ENCODE results near the gene CNOT11.
"Not testable (repeated sequence)": the region's sequence is repeated elsewhere in the genome, so short reads cannot be mapped to it uniquely, and the experiment has no call there.

The CNOT11 gene

GRCh38 chr2:101232770-101233169 is 19.9 kb upstream of the CNOT11 start:
- Histone ChIP-seq H3K36me3 (ENCODE audit: control insufficient read depth, insufficient read depth, low read length) (no peaks in the 10 kb centered on the region), H3K27me3 (ENCODE audit: control insufficient read depth, insufficient read depth, low read length) (no peaks in the 10 kb centered on the region), H3K9ac (ENCODE audit: low read length) (no peak overlapping the region), H3K9me3 (ENCODE audit: control insufficient read depth, insufficient read depth, low read depth, low read length) (peaks cover 28% of the 10 kb centered on the region), H3K4me3 (ENCODE audit: low read depth, low read length) (no peak overlapping the region), H3K4me1 (ENCODE audit: control insufficient read depth, insufficient read depth, low read length) (no peaks in the 10 kb centered on the region), H3K27ac (ENCODE audit: low read depth, low read length) (no peak overlapping the region)

GRCh38 chr2:101234169-101234938 is 18.3 kb upstream of the CNOT11 start:
- H3K27me3 ChIP-seq (ENCODE audit: control insufficient read depth, insufficient read depth, low read length) = no peaks in the 10 kb centered on the region
- no peaks in the 10 kb centered on the region for H3K36me3 ChIP-seq (ENCODE audit: control insufficient read depth, insufficient read depth, low read length)
- peaks cover 28% of the 10 kb centered on the region for H3K9me3 ChIP-seq (ENCODE audit: control insufficient read depth, insufficient read depth, low read depth, low read length)
- H3K9ac ChIP-seq (ENCODE audit: low read length) = no peak overlapping the region
- no peak overlapping the region for H3K27ac ChIP-seq (ENCODE audit: low read depth, low read length)
- no peaks in the 10 kb centered on the region for H3K4me1 ChIP-seq (ENCODE audit: control insufficient read depth, insufficient read depth, low read length)
- no peak overlapping the region for H3K4me3 ChIP-seq (ENCODE audit: low read depth, low read length)

DNA sequence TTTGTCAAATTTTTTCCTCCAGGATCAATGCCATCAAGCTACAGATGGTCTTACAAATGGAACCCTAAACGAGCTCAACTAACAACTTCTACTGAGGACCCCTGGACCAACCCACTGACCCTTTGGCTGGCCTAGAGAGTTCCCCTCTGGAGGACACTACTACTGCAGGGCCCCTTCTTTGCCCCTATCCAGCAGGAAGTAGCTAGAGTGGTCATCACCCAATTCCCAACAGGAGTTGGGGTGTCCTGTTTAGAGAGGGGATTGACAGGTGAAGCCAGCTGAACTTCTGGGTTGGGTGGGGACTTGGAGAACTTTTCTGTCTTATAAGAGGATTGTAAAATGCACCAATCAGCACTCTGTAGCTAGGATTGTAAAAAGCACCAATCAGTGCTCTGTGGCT is 16.7 kb upstream of the CNOT11 start:
- H3K27ac ChIP-seq (ENCODE audit: low read depth, low read length); H3K4me3 ChIP-seq (ENCODE audit: low read depth, low read length); H3K4me1 ChIP-seq (ENCODE audit: control insufficient read depth, insufficient read depth, low read length); H3K9ac ChIP-seq (ENCODE audit: low read length); H3K36me3 ChIP-seq (ENCODE audit: control insufficient read depth, insufficient read depth, low read length); H3K27me3 ChIP-seq (ENCODE audit: control insufficient read depth, insufficient read depth, low read length): not testable (repeated sequence)
- peaks cover 28% of the 10 kb centered on the region for H3K9me3 ChIP-seq (ENCODE audit: control insufficient read depth, insufficient read depth, low read depth, low read length)

DNA sequence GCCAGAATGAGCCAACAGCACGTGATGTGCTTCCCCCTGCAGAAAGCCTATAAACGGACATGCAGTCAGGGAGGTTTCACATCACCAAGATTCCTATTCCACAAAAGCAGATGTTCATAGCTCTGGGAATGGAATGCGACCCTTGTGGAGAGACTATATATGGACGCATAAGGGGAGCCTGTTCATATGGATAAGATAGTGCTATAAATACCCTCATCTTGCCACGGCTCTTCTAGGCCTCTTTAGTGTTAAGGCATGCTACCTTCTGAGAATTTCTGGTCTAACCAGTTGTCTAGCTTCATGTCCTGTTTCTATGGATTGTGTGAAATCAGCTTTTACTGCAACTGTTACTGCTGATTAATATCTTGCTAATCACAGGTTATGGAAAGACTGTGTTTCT is 14.7 kb upstream of the CNOT11 start:
- not testable (repeated sequence) for H3K9ac ChIP-seq (ENCODE audit: low read length); H3K36me3 ChIP-seq (ENCODE audit: control insufficient read depth, insufficient read depth, low read length); H3K4me3 ChIP-seq (ENCODE audit: low read depth, low read length); H3K27ac ChIP-seq (ENCODE audit: low read depth, low read length); H3K27me3 ChIP-seq (ENCODE audit: control insufficient read depth, insufficient read depth, low read length); H3K4me1 ChIP-seq (ENCODE audit: control insufficient read depth, insufficient read depth, low read length)
- H3K9me3 ChIP-seq (ENCODE audit: control insufficient read depth, insufficient read depth, low read depth, low read length) = peaks cover 23% of the 10 kb centered on the region

GRCh38 chr2:101238930-101239759 is 13.5 kb upstream of the CNOT11 start:
- H3K27me3 ChIP-seq (ENCODE audit: control insufficient read depth, insufficient read depth, low read length) = no peaks in the 10 kb centered on the region
- H3K9me3 ChIP-seq (ENCODE audit: control insufficient read depth, insufficient read depth, low read depth, low read length) = peaks cover 17% of the 10 kb centered on the region
- no peaks in the 10 kb centered on the region for H3K4me1 ChIP-seq (ENCODE audit: control insufficient read depth, insufficient read depth, low read length)
- H3K27ac ChIP-seq (ENCODE audit: low read depth, low read length) = no peak overlapping the region
- no peak overlapping the region for H3K9ac ChIP-seq (ENCODE audit: low read length)
- no peak overlapping the region for H3K4me3 ChIP-seq (ENCODE audit: low read depth, low read length)
- H3K36me3 ChIP-seq (ENCODE audit: control insufficient read depth, insufficient read depth, low read length) = no peaks in the 10 kb centered on the region

DNA sequence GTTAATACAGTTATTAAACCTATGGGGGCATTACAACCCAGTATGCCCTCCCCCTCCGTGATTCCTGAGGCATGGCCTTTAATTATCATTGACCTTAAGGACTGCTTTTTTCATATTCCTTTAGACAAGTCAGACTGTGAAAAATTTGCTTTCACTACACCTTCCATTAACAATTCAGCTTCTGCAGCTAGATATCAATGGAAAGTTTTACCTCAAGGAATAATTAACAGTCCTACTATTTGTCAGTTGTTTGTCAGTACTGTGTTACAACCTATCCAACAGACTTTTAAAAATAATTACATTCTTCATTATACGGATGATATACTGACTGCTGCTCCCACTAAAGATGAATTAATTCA is 12.9 kb upstream of the CNOT11 start:
- not testable (repeated sequence) for H3K27ac ChIP-seq (ENCODE audit: low read depth, low read length); H3K4me3 ChIP-seq (ENCODE audit: low read depth, low read length)

DNA sequence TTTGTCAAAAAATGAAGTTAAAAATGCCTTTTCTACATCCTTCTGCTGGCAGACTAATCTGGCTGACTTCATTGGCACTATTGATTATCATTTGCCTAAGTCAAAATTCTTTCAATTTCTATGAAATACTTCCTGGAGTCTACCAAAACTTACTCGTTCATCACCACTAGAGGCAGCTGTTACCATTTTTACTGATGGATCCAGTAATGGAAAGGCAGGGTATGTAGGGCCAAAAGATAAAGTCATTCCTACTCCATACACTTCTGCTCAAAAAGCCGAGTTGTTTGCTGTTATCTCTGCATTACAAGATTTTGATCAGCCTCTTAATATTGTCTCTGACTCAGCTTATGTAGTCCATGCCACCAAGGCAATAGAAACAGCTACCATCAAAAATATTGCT is 12.0 kb upstream of the CNOT11 start:
- H3K9ac ChIP-seq (ENCODE audit: low read length); H3K4me3 ChIP-seq (ENCODE audit: low read depth, low read length); H3K4me1 ChIP-seq (ENCODE audit: control insufficient read depth, insufficient read depth, low read length); H3K27ac ChIP-seq (ENCODE audit: low read depth, low read length); H3K36me3 ChIP-seq (ENCODE audit: control insufficient read depth, insufficient read depth, low read length); H3K9me3 ChIP-seq (ENCODE audit: control insufficient read depth, insufficient read depth, low read depth, low read length); H3K27me3 ChIP-seq (ENCODE audit: control insufficient read depth, insufficient read depth, low read length): not testable (repeated sequence)

More for the DNA sequence above, 12.9 kb upstream of the CNOT11 start:
- H3K36me3 ChIP-seq (ENCODE audit: control insufficient read depth, insufficient read depth, low read length); H3K4me1 ChIP-seq (ENCODE audit: control insufficient read depth, insufficient read depth, low read length); H3K9ac ChIP-seq (ENCODE audit: low read length); H3K27me3 ChIP-seq (ENCODE audit: control insufficient read depth, insufficient read depth, low read length): not testable (repeated sequence)
- peaks cover 11% of the 10 kb centered on the region for H3K9me3 ChIP-seq (ENCODE audit: control insufficient read depth, insufficient read depth, low read depth, low read length)

- Histone ChIP-seq H3K4me3 (ENCODE audit: low read depth, low read length) (no peak overlapping the region), H3K4me1 (ENCODE audit: control insufficient read depth, insufficient read depth, low read length) (no peaks in the 10 kb centered on the region), H3K27ac (ENCODE audit: low read depth, low read length) (no peak overlapping the region), H3K9ac (ENCODE audit: low read length) (no peak overlapping the region), H3K36me3 (ENCODE audit: control insufficient read depth, insufficient read depth, low read length) (no peaks in the 10 kb centered on the region), H3K27me3 (ENCODE audit: control insufficient read depth, insufficient read depth, low read length) (no peaks in the 10 kb centered on the region), H3K9me3 (ENCODE audit: control insufficient read depth, insufficient read depth, low read depth, low read length) (peaks cover 10% of the 10 kb centered on the region; the same call in 1 of the 2 replicates)
Measured at GRCh38 chr2:101241158-101241557, 11.5 kb upstream of the CNOT11 start.

DNA sequence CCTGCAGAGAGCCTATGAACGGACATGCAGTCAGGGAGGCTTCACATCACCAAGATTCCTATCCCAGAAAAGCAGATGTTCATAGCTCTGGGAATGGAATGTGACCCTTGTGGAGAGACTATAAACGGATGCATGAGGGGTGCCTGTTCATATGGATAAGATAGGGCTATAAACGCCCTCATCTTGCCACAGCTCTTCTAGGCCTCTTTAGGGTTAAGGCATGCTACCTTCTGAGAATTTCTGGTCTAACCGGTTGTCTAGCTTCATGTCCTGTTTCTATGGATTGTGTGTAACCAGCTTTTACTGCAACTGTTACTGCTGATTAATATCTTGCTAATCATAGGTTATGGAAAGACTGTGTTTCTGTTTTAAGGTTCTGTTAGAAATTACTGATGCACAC is 8.3 kb upstream of the CNOT11 start:
- H3K4me1 ChIP-seq (ENCODE audit: control insufficient read depth, insufficient read depth, low read length); H3K36me3 ChIP-seq (ENCODE audit: control insufficient read depth, insufficient read depth, low read length); H3K27ac ChIP-seq (ENCODE audit: low read depth, low read length); H3K9ac ChIP-seq (ENCODE audit: low read length); H3K27me3 ChIP-seq (ENCODE audit: control insufficient read depth, insufficient read depth, low read length); H3K9me3 ChIP-seq (ENCODE audit: control insufficient read depth, insufficient read depth, low read depth, low read length); H3K4me3 ChIP-seq (ENCODE audit: low read depth, low read length): not testable (repeated sequence)

GRCh38 chr2:101244899-101245298 is 7.8 kb upstream of the CNOT11 start:
- H3K4me3 ChIP-seq (ENCODE audit: low read depth, low read length); H3K9me3 ChIP-seq (ENCODE audit: control insufficient read depth, insufficient read depth, low read depth, low read length); H3K27ac ChIP-seq (ENCODE audit: low read depth, low read length); H3K9ac ChIP-seq (ENCODE audit: low read length); H3K36me3 ChIP-seq (ENCODE audit: control insufficient read depth, insufficient read depth, low read length); H3K27me3 ChIP-seq (ENCODE audit: control insufficient read depth, insufficient read depth, low read length): not testable (repeated sequence)
- H3K4me1 ChIP-seq (ENCODE audit: control insufficient read depth, insufficient read depth, low read length) = peaks cover 11% of the 10 kb centered on the region

- peaks cover 11% of the 10 kb centered on the region for H3K4me1 ChIP-seq (ENCODE audit: control insufficient read depth, insufficient read depth, low read length)
- H3K9ac ChIP-seq (ENCODE audit: low read length); H3K9me3 ChIP-seq (ENCODE audit: control insufficient read depth, insufficient read depth, low read depth, low read length); H3K4me3 ChIP-seq (ENCODE audit: low read depth, low read length); H3K36me3 ChIP-seq (ENCODE audit: control insufficient read depth, insufficient read depth, low read length); H3K27me3 ChIP-seq (ENCODE audit: control insufficient read depth, insufficient read depth, low read length); H3K27ac ChIP-seq (ENCODE audit: low read depth, low read length): not testable (repeated sequence)
Measured at GRCh38 chr2:101245468-101245867, 7.2 kb upstream of the CNOT11 start.

Measured in HUES6 (cell line).